ENCODE measurements around the gene IRAK2.

DNA sequence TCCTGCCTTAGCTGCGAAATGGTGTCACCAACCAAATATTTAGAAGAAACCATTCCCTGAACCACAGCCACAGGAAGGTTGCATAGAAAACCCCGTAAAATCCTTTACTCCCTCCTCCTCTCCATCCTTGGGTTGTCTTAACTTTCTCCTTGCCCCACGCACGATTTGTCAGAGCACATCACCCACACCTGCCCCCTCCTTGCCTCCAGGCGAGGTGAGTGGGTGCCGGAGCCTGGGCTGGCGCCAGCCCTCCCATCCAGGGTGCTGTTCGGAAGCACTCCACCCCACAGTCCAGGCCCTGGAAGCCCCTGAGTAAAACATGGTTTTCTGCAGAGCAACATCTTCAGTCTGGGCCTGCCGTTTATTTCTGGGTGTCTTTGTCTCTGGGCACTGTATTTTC, 124.4 kb downstream of the IRAK2 start:
- no peak for TF ChIP-seq POLR2A (IDR thresholded peaks at IDR 0.05)
- TF ChIP-seq CTCF (IDR thresholded peaks at IDR 0.05) = no peak
